Heart left ventricle (tissue), 13 donors: ENCODE measurements around the gene PRKCI.

Experiments used
- CTCF ChIP-seq, 12 donors: fragments of 200-600 bp; sonication (generic) in 4 of 12; IDR thresholded peaks; one replicate each; pipeline versions ENCODE4 v1.5.0 to v1.8.0; 2018 to 2022; ENCODE audit warnings: antibody characterized with exemption in 12 of 12, mild to moderate bottlenecking in 5 of 12
- POLR2A ChIP-seq, 2 donors: fragments of 450-650 bp; IDR thresholded peaks; one replicate each; pipeline ENCODE4 v1.6.1; 2017; ENCODE audit warnings: antibody characterized with exemption in 2 of 2, mild to moderate bottlenecking in 2 of 2, moderate library complexity in 2 of 2
- donor health status: ischemic (EF 13 %, LVEDD 7.1; RV severe dilation, severe dysfunction).
- donor health status: DM: no; HTN: yes; CAD: no.
- donor health status: DM: no; HTN: no; CAD: no.
- donor health status: ischemic (EF 25% LVEDD 6.9; RV normal size, moderate dysfunction).
- donor health status: ischemic (EF 25% LVEDD 5.7; RV mildly dilated, moderate dysfunction).
- donor health status: ischemic (EF 35%, LVEDD 5.7; RV mildly dilated, moderate dysfunction).
- donor health status: nonischemic (EF 11% LVEDD 7.7; RV severe dilation, severe dysfunction).
- donor health status: DM: yes; HTN: yes; CAD: no.
- donor health status: PGD.
- donor health status: ischemic (EF 29% LVEDD 5.4; RV normal size, mild dysfunction).
- donor health status: nonischemic (EF 23%, LVEDD 6.1; RV moderate dilation, normal function).

DNA sequence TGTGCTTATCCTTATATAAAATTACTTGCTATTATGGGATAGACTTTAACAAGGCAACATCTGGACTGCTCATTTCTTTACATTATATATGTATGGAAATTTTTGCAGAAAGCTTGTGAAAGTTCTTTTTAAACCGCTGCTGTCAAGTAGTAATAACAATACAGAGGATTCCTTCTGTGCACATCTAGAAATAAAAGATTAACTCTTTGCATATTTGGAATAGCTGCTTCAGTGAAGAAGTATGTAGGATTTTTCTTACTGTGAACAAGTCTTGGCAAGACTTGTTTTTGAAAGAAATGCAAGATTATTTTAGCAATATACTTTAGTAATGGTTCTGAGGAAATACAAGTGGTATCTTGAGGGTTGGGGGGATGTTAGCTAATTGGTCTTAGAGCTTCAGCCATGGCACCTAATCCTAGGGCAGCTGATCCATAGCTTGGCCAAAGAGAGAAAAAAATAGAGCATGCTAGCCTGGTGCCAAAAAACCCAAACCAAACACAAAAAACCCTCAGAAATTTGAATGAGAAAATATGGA lies 4.3 kb downstream of the PRKCI start:
- TF ChIP-seq CTCF (IDR thresholded peaks at IDR 0.05) (no peak), POLR2A (IDR thresholded peaks at IDR 0.05) (no peak)
